ENCODE measurements around the gene SNX25.
"Not testable (repeated sequence)": the region's sequence is repeated elsewhere in the genome, so short reads cannot be mapped to it uniquely, and the experiment has no call there.

SNX25 gene

GRCh38 chr4:185235119-185235842, 25.9 kb downstream of the SNX25 start:
- DNase-seq (ENCODE audit: insufficient read length, low spot score) (no peak), FAIRE-seq (no peak)
- TF ChIP-seq CTCF (IDR thresholded peaks at IDR 0.05; ENCODE audit: insufficient read depth, missing control alignments), result no peak

GRCh38 chr4:185235843-185236503, 26.6 kb downstream of the SNX25 start:
- TF ChIP-seq CTCF (IDR thresholded peaks at IDR 0.05; ENCODE audit: insufficient read depth, missing control alignments), result no peak
- DNase-seq (ENCODE audit: insufficient read length, low spot score) (no peak), FAIRE-seq (no peak)

- no peak for DNase-seq (ENCODE audit: insufficient read length, low spot score)
- FAIRE-seq, result no peak
- no peak for TF ChIP-seq CTCF (IDR thresholded peaks at IDR 0.05; ENCODE audit: insufficient read depth, missing control alignments)
These were observed 27.8 kb downstream of the SNX25 start for GRCh38 chr4:185237175-185237574.

GRCh38 chr4:185238215-185238681, 28.9 kb downstream of the SNX25 start:
- FAIRE-seq (no peak), DNase-seq (ENCODE audit: insufficient read length, low spot score) (no peak)
- no peak for TF ChIP-seq CTCF (IDR thresholded peaks at IDR 0.05; ENCODE audit: insufficient read depth, missing control alignments)

GRCh38 chr4:185238750-185239149, 29.4 kb downstream of the SNX25 start:
- FAIRE-seq, result no peak
- TF ChIP-seq CTCF (IDR thresholded peaks at IDR 0.05; ENCODE audit: insufficient read depth, missing control alignments), result no peak
- no peak for DNase-seq (ENCODE audit: insufficient read length, low spot score)

GRCh38 chr4:185240486-185240885, 31.1 kb downstream of the SNX25 start:
- not testable (repeated sequence) for DNase-seq (ENCODE audit: insufficient read length, low spot score); FAIRE-seq

GRCh38 chr4:185242749-185243533, 33.5 kb downstream of the SNX25 start:
- FAIRE-seq, result no peak
- DNase-seq (ENCODE audit: insufficient read length, low spot score), result no peak

More at GRCh38 chr4:185242749-185243533, 33.5 kb downstream of the SNX25 start:
- no peak for TF ChIP-seq CTCF (IDR thresholded peaks at IDR 0.05; ENCODE audit: insufficient read depth, missing control alignments)
